PC-9 (cell line): ENCODE results near the gene FILIP1L.

Experiments used
- EZH2 ChIP-seq: fragments of 200-600 bp; sonication (generic); IDR thresholded peaks from 2 replicates; pipeline ENCODE4 v1.8.0; 2017; ENCODE audit warnings: antibody characterized with exemption, low read depth
- TF ChIP-seq, protein P1 (sequence below): fragments of 200-600 bp; sonication (generic); conservative IDR thresholded peaks from 2 replicates; pipeline ENCODE4 v1.6.1; 2017; ENCODE audit warnings: mixed run types, antibody characterized with exemption, mild to moderate bottlenecking, moderate library complexity

DNA sequence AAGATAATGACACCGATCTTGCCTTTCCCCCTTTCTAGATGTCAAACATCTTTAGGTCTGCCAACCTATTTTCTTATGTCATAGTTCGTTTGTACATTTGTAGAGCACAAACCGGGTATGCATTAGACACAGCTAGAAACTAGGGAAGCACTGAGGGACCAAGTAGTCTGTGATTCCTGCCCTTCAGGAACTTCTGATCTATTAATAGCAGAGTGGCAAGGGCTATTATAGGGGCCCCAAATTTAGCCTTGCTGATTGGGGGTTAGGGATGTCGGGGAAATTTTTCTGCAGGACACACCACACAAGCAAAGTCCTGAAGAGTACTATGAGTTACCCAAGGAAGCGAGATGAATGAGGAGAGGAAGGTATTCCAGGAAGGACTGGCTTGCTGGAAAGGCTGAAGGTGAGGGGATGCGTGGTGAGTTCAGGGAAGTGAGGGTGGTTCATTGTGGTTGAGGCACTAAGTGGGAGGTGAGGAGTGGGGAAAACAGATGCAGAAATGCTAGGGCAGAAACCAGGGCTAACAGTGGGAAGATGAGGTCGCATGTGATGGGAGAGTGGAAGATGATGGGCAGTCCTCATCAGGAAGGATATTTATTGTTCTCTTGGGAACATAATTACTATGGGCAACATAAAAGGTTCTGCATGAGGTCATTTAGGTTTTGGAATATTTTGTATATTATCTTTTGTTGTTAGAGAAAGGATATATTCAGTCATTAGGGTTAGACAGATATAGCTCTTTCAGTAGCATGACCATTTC is 152.4 kb downstream of the FILIP1L start:
- no peak for TF ChIP-seq EZH2
- TF ChIP-seq, protein P1, sequence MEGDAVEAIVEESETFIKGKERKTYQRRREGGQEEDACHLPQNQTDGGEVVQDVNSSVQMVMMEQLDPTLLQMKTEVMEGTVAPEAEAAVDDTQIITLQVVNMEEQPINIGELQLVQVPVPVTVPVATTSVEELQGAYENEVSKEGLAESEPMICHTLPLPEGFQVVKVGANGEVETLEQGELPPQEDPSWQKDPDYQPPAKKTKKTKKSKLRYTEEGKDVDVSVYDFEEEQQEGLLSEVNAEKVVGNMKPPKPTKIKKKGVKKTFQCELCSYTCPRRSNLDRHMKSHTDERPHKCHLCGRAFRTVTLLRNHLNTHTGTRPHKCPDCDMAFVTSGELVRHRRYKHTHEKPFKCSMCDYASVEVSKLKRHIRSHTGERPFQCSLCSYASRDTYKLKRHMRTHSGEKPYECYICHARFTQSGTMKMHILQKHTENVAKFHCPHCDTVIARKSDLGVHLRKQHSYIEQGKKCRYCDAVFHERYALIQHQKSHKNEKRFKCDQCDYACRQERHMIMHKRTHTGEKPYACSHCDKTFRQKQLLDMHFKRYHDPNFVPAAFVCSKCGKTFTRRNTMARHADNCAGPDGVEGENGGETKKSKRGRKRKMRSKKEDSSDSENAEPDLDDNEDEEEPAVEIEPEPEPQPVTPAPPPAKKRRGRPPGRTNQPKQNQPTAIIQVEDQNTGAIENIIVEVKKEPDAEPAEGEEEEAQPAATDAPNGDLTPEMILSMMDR, result no peak
